ENCODE data around the gene IZUMO4. TPM values are rescaled to one million over a fixed set of nuclear protein-coding genes. Genes with fewer than 3 reads are reported as not detected.

The IZUMO4 gene
- total and polyA plus RNA-seq, 5 experiments from 2014 or later = 0.26 to 18.7 (median 1.4) TPM

DNA sequence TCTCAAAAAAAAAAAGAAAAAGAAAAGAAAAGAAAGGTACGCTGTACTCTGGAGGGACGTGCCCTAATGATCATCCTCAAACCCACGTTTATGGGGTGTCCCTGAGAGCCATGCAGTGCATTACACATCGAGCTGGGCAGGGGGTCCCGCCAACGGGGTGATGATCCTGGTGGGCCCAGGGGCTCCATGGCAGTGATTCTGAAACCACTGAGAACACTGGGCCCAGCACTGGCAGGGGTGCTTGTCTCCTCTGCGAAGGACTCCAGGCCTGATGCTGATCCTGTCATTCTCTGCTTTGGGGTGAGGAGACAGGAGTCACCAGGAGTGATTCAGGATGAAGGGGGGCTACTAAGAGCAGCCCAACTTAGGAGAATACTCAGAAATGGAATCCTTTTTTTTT is 19.3 kb upstream of the IZUMO4 start:
- POLR2A ChIA-PET = interaction anchor here (0.8 to 3.0 kb wide), 4 partner anchors 12 to 183 kb away, joined by 3 to 15 read pairs (median 4); no protein-coding TSS in a partner anchor
- Mint-ChIP-seq H3K36me3 (peaks cover 0 to 89% (median 9%) of the 10 kb centered on the region in 3 donors), H3K27ac (peak overlapping the region in 6 of 10 donors; percentile 47 to 99 (median 62))

DNA sequence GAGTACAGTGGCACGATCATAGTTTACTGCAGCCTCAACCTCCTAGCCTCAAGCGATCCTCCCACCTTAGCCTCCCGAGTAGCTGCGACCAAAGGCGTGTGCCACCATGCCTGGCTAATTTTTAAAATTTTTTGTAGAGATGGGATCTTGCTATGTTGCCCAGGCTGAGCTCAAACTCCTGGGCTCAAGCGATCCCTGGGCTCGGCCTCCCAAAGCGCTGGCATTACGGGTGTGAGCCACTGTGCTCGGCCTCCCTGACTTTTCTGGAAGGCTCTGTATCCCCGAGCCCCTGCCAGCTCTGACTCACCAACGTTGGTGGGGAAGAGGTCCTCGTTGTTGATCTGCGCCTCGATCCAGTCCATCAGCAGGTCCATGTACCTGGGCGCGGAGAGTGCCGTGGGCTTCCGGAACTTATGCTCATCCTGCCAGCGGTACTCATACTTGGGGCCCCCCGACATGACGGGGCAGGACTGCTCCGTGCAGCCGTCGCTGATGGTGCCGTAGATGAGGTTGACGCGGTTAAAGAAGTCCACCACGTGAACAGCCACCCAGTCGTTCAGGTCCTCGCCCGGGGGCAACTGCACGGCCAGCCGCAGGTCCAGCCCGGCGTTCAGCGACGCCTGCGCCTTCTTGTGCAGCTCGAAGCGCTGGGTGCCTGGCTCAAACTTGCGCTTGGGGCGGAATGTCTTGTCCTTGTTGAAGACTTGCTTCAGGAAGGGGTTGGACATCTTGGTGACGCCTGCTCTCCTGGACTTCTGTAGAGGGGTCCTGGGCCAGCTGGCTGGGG is 18.7 kb upstream of the IZUMO4 start:
- H3K9me3 Mint-ChIP-seq = no peaks in the 10 kb centered on the region
- DNase-seq (no peak), ATAC-seq (no peak)
- no peaks in the 10 kb centered on the region for H3K27me3 Mint-ChIP-seq
- H3K4me3 Mint-ChIP-seq = peak overlapping the region in 4 of 10 donors; percentile 18 to 65 (median 40)
- peaks cover 16 to 63% (median 54%) of the 10 kb centered on the region in 4 donors for H3K4me1 Mint-ChIP-seq
- peaks cover 0 to 83% (median 5%) of the 10 kb centered on the region in 3 donors for H3K36me3 Mint-ChIP-seq
- peak overlapping the region; percentile 63 to 100 (median 97) for H3K27ac Mint-ChIP-seq
- POLR2A ChIA-PET = interaction anchor here (0.8 to 3.0 kb wide), 4 partner anchors 11 to 184 kb away, joined by 3 to 15 read pairs (median 4); no protein-coding TSS in a partner anchor

More for the DNA sequence above, 19.3 kb upstream of the IZUMO4 start:
- H3K27me3 Mint-ChIP-seq = no peaks in the 10 kb centered on the region
- ATAC-seq (no peak), DNase-seq (no peak)
- no peaks in the 10 kb centered on the region for H3K9me3 Mint-ChIP-seq
- peaks cover 15 to 62% (median 51%) of the 10 kb centered on the region in 4 donors for H3K4me1 Mint-ChIP-seq
- H3K4me3 Mint-ChIP-seq = no peak overlapping the region

DNA sequence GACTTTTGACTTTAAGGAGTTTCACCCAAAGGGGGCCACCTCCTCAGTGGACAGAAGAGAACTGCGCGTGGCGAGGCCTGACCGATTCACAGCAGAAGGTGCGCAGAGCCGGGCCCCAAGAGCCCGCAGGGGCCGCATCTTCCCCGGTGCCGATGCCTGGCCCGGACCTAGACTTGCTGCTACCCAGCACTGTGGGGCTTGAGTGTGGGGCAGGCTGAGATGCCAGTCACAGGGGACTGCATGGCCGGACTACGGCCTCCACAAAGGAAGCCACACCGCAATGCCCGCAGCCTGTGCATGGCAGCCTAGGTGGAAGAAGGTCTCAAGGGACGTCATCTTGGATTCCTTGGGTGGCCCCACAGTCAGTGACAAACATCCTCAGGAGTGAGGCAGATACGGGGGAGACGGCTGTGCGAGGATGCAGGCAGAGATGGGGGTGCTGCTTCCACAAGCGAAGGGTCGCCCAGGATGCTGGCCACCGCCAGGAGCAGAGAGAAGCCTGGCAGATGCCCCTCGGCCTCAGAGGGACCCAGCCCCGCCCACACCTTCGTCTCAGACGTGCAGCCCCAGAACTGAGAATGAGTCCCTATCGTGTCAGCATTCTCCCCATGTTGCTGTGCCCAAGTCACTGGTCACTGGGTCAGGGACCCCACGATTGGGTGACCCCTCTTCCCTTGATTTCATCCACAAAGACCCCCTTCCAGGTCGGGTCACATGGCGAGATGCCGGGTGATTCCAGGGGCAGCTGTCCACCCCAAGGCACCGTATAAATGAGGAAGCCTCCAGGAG is 17.4 kb upstream of the IZUMO4 start:
- H3K4me1 Mint-ChIP-seq = peaks cover 20 to 63% (median 56%) of the 10 kb centered on the region in 4 donors
- POLR2A ChIA-PET = interaction anchor here (1.1 to 9.0 kb wide), 4 partner anchors 10 to 60 kb away, joined by 5 to 130 read pairs (median 10); partner anchors contain the start of gene MKNK2

DNA sequence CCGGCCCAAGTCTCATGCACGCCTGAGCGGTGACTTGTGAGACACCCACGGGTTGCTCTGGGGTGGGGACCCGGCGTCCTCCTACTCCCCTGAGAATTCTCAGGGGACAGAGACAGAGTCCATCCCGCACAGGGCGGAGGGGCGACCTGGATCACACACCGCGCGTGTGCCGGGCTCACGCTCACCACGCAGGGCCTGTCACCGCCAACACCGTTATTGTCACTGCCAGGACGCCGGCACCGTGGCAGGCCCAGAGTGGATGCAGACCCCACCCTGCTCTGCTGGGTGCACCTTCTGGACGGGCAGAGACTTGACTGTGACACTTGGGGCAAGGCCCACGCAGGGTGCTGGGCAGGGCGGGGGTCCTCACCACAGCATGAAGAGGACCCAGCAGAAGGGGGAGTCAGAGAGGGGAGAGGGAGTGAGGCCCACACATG is 16.8 kb upstream of the IZUMO4 start:
- POLR2A ChIA-PET = interaction anchor here (0.7 to 9.0 kb wide), 5 partner anchors 12 to 179 kb away, joined by 3 to 130 read pairs (median 6); partner anchors contain the start of genes MKNK2 and MOB3A
- peak overlapping the region; percentile 75 to 100 (median 98) for H3K4me3 Mint-ChIP-seq
- ATAC-seq = no peak
- no peaks in the 10 kb centered on the region for H3K9me3 Mint-ChIP-seq
- peak in 1 of 10 donors; percentile 63 for DNase-seq
- peaks cover 20 to 60% (median 52%) of the 10 kb centered on the region in 4 donors for H3K4me1 Mint-ChIP-seq
- H3K36me3 Mint-ChIP-seq = peaks cover 0 to 68% (median 7%) of the 10 kb centered on the region in 3 donors
- peak overlapping the region; percentile 94 to 100 (median 99) for H3K27ac Mint-ChIP-seq
- H3K27me3 Mint-ChIP-seq = no peaks in the 10 kb centered on the region

More for the DNA sequence above, 17.4 kb upstream of the IZUMO4 start:
- no peak for ATAC-seq
- peak overlapping the region; percentile 94 to 100 (median 99) for H3K27ac Mint-ChIP-seq
- no peak for DNase-seq
- H3K4me3 Mint-ChIP-seq = peak overlapping the region; percentile 75 to 100 (median 98)
- H3K27me3 Mint-ChIP-seq = no peaks in the 10 kb centered on the region
- H3K36me3 Mint-ChIP-seq = peaks cover 0 to 74% (median 7%) of the 10 kb centered on the region in 3 donors
- H3K9me3 Mint-ChIP-seq = no peaks in the 10 kb centered on the region

DNA sequence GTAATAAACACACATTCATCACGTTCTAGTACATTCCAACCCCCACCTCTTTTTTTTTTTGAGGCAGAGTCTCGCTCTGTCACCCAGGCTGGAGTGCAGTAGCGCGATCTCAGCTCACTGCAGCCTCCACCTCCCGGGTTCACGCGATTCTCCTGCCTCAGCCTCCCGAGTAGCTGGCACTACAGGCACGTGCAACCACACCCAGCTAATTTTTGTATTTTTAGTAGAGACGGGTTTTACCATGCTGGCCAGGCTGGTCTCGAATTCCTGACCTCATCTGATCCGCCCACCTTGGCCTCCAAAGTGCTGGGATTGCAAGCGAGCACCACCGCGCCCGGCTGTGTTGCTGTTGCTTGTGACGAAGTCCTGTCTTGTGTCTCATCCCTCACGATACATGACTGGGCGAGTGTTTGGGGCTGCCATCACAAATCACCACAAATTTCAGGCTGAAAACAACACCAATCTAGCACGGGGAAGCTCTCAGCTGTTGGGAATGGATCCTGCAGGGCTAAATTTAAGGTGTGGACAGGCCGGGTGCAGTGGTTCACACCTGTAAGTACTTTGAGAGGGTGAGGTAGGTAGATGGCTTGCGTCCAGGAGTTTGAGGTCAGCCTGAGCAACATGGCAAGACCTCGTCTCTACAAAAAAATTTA is 16.3 kb upstream of the IZUMO4 start:
- H3K9me3 Mint-ChIP-seq = peaks cover 0 to 4% (median 0%) of the 10 kb centered on the region in 9 donors
- ATAC-seq (no peak), DNase-seq (peak in 1 of 10 donors; percentile 63)
- POLR2A ChIA-PET = interaction anchor here (0.7 to 9.0 kb wide), 8 partner anchors 9 to 215 kb away, joined by 3 to 130 read pairs (median 4); partner anchors contain the start of genes MKNK2 and MOB3A
- peak overlapping the region; percentile 94 to 100 (median 99) for H3K27ac Mint-ChIP-seq
- peaks cover 5 to 66% (median 11%) of the 10 kb centered on the region in 3 donors for H3K36me3 Mint-ChIP-seq
- peaks cover 0 to 2% (median 0%) of the 10 kb centered on the region in 5 donors for H3K27me3 Mint-ChIP-seq
- peaks cover 24 to 62% (median 55%) of the 10 kb centered on the region in 4 donors for H3K4me1 Mint-ChIP-seq
- peak overlapping the region; percentile 75 to 100 (median 98) for H3K4me3 Mint-ChIP-seq

DNA sequence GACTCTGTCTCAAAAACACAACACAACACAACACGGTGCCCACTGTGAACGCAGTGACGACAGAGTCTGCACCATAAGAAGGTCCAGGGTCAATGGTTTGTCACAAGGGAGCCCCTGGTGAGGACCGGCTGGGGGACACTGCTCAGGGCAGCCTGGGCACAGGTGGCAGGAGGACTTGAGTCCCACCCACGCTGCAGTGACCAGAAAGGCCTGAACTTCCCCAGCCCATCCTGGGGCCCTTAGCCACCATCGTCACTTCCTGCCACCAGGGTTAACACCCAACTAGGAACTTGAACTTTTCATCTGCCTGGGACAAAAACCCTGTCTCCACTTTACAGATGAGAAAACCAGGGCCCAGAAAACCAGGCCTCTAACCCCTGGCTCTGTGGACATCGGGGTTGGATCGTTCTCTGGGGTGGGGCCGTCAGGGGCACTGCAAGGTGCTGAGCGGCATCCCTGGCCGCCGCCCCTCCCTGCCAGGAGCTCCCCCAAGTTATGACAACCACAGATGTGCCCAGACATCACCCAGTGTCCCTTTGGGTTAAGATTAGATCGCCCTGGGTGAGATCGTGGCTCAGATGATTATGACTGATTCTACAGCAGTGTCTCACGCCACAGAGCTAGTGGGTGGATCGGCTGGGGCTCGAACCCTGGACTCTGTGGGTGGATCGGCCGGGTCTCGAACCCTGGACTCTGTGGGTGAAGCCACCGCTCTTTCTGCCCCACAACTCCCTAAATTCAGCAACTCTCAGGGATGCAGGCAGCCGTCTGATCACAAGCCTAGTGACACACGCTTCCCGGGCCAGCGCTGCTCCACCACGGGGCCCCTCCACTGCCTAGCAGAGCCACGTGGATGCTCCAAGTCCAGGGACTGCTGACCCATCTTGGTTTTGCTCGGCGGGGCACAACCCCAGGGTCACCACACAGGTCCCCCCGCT is 14.6 kb upstream of the IZUMO4 start:
- Mint-ChIP-seq H3K27me3 (peaks cover 0 to 2% (median 0%) of the 10 kb centered on the region in 5 donors), H3K4me3 (peak overlapping the region; percentile 94 to 100 (median 98)), H3K4me1 (peaks cover 28 to 72% (median 67%) of the 10 kb centered on the region in 4 donors), H3K9me3 (peaks cover 0 to 4% (median 0%) of the 10 kb centered on the region in 9 donors), H3K36me3 (peaks cover 5 to 49% (median 9%) of the 10 kb centered on the region in 3 donors), H3K27ac (peak overlapping the region; percentile 94 to 100 (median 99))
- ATAC-seq (peak; percentile 10 to 33), DNase-seq (peak in 7 of 10 donors; percentile 31 to 72 (median 58))
- POLR2A ChIA-PET = interaction anchor here (0.7 to 9.0 kb wide), 10 partner anchors 12 to 188 kb away, joined by 3 to 173 read pairs (median 19); partner anchors contain the start of genes IZUMO4, MKNK2 and MOB3A

DNA sequence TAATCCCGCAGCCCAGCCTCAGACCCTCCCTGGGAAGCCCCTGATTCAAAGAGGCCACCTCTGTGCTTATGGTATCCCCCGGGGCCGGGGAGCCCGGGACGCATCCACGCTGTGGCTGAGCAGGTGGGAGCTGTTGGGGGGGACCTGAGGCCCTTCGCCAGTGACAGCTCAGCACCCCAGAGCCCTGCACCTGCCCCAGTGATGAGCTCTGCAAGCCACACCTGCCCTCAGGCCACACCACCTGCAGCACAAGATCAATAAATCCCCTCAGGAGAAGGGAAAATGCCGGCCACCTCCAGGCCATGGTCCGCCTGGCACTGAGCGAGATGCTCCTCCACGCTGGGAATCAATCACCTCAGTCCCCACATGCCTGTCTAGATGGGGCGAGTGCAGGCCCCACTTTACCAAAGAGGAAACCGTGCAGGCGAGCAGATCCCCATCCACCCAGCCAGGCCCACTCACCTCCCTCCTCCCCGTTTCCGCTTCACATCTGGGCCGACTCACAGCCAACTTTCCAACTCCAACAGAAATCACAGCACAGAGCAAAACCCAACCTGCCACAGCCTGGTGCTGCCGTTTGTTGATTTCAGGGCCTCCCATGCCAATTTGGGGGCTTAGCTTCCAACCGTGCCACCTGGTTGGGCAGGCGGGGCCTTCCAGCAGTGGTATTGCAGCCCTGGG is 13.4 kb upstream of the IZUMO4 start:
- POLR2A ChIA-PET = interaction anchor here (0.6 to 9.0 kb wide), 18 partner anchors 8 to 495 kb away, joined by 3 to 173 read pairs (median 6); partner anchors contain the start of genes IZUMO4, MKNK2 and MOB3A
- ATAC-seq = peak; percentile 35 to 39
- Mint-ChIP-seq H3K27ac (peak overlapping the region; percentile 94 to 100 (median 99)), H3K9me3 (peaks cover 0 to 4% (median 0%) of the 10 kb centered on the region in 9 donors), H3K4me3 (peak overlapping the region; percentile 94 to 100 (median 98)), H3K4me1 (peaks cover 37 to 83% (median 75%) of the 10 kb centered on the region in 4 donors), H3K36me3 (peaks cover 5 to 37% (median 9%) of the 10 kb centered on the region in 3 donors), H3K27me3 (peaks cover 0 to 2% (median 0%) of the 10 kb centered on the region in 5 donors)
- DNase-seq = peak; percentile 45 to 87 (median 68)

DNA sequence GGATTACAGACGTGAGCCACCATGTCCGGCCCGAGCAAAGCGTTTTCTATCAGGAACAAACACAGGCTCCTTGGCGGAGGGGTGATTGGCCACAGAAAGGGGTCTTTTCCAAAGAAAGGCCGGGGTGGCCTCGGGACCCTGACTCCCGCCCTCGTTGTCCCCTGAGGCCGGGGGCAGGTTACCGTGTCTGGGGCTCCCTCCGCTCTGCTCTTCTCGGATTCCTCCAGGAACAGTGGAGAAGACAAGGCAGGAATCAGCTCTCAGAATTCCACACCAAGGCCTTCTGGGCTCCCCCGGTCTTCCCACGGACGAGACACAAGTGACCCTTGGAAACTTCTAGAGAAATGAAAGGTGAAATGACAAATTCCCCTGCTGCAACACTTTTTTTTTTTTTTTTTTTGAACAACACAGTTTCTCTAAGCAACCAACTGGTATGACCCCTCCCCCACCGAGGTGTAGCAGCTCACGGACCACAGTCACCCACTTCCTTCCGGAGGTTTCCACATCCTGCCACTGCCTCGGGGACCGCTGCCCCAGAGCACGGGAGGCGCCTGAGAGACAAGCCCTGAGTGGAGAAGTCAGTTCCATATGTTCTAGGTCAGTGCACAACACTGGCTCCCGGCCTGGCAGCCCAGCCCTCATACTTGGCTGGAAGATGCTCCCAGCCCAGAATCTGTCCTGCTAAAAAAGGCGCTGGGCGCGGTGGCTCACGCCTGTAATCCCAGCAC is 11.6 kb upstream of the IZUMO4 start:
- Mint-ChIP-seq H3K4me3 (peak overlapping the region; percentile 94 to 100 (median 98)), H3K27ac (peak overlapping the region; percentile 94 to 100 (median 99)), H3K9me3 (peaks cover 0 to 4% (median 0%) of the 10 kb centered on the region in 9 donors), H3K36me3 (peaks cover 5 to 20% (median 7%) of the 10 kb centered on the region in 3 donors), H3K4me1 (peaks cover 42 to 84% (median 75%) of the 10 kb centered on the region in 4 donors), H3K27me3 (peaks cover 0 to 2% (median 0%) of the 10 kb centered on the region in 5 donors)
- POLR2A ChIA-PET = interaction anchor here (0.6 to 9.0 kb wide), 24 partner anchors 9 to 1268 kb away, joined by 3 to 173 read pairs (median 5); partner anchors contain the start of genes IZUMO4, MKNK2 and MOB3A
- DNase-seq (peak; percentile 72 to 99 (median 96)), ATAC-seq (peak; percentile 64 to 78)
